ENCODE data around the gene PRIMA1.

The PRIMA1 gene

DNA sequence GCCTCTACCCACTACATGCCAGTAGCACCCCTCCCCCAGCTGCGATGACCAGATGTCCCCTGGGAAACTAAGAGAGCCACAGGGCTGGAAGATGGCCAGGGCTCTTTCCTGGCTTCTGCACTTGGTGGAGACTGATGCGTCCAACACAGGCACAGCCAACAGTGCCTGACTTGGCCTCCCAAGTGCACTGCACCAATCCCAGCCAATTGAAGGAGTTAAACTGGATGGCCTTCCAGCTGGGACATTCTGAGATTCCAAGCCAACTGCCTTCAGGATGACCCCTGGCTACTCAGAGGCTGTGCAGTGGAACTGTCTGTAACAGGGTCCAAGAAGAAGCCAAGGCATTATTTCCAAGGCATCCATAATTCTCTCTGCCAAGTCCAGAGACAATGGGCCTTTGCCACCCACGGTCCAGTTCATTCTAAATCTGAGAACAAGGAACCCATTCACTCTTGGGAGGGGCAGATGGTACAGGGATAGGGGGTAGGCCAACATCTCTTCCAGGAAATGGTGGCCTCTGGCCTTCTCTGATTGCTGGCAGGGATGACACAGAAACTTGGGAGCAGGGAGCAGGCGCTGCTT, 35.2 kb downstream of the PRIMA1 start:
- DNase-seq, result no peak

- no peak for DNase-seq
Observed at GRCh38 chr14:93751946-93752655, 36.2 kb downstream of the PRIMA1 start.

GRCh38 chr14:93749076-93749420, 39.2 kb downstream of the PRIMA1 start:
- no peak for DNase-seq

DNA sequence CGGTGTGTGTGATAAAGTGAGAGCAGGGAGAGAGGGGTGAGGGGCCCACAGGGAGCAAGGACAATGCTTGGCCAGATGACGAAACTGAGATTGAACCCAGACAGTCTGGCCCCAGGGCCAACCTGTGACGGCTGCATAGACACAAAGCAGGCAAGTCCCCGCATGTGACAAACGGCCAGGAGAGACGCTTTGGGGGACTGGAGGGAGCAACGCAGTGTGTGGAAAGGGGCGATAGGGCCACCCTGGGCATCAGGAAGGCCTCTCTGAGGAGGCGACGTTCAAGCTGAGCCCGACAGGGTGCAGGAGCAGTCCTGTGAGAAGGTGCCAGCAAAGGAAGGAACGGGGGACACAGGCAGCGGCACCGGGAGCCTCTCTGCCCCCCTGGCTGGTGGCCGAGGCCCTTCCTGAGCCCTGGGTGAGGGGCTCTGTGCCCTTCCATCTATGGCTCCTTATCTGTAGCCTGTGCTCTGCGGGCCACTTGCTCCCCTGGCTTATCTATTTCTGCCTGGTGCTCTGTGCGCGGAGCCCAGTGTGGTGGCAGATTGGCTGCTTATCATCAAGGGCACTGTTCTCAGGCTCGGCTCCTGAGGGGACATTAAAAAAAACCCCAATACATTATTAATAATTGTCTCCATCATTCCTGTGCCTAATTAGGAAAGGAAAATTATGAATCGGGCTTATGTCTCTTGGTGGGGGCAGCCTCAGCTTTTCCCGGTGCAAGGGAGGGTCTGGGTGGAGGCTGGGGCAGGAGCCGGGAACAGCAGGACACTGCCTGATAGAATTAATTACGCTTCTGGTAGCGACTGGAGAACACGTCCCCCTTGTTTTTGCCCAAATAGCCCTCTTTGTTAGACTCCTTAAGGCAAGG, 39.8 kb downstream of the PRIMA1 start:
- peak; percentile 78 for DNase-seq

GRCh38 chr14:93747560-93747959, 40.7 kb downstream of the PRIMA1 start:
- no peak for DNase-seq

DNA sequence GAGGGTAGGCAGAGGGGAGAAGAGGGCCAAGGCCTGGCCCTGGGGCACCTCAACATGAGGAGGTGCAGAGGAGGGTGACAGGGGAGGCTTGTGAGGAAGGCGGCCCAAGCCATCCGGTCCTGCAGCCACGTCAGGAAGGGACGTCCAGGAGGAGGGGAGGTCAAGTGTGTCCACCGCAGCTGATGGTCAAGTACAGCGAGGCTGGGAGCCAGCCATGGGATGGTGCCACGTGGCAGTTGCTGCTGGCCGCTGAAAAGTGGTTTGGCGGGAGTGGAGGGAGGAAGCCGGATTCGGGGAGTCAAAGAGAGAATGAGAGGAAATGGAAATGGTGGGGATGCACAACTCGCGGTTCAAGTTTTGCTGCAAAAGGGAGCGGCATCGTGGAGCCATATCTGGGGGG, 41.2 kb downstream of the PRIMA1 start:
- no peak for DNase-seq

DNA sequence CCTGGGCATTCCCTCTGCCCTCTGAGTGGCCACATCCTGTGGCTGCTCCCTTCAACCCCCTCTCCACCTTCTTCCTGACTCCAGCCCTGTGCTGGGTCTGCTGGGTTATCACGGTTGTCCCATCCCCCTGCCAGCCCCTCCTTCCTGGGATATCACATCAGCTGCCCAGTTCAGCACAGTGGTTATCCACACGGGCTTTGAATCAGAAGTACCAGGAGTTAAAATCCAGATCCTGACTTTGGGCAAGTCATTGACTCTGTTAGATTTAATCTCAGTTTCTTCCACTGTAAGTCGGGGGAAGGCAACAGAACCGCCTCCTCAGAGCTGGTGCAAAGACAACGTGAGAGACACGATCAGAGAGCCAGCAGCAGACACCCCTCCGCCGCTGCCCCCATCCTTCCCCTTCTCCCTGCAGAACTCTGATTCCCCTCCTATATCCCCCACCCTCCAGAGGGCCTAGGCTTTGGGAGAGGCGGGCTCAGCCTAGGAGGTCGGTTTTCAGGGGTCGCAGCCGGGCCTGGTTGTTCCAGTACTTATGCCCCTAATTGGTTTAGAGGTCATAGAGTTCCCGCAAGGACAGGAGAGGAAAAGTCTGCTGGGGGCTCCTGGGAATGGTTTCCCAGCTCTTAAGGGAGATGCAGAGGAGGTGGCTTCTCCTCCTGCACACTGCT, 42.5 kb downstream of the PRIMA1 start:
- no peak for DNase-seq

GRCh38 chr14:93744876-93745275, 43.4 kb downstream of the PRIMA1 start:
- DNase-seq, result no peak

DNA sequence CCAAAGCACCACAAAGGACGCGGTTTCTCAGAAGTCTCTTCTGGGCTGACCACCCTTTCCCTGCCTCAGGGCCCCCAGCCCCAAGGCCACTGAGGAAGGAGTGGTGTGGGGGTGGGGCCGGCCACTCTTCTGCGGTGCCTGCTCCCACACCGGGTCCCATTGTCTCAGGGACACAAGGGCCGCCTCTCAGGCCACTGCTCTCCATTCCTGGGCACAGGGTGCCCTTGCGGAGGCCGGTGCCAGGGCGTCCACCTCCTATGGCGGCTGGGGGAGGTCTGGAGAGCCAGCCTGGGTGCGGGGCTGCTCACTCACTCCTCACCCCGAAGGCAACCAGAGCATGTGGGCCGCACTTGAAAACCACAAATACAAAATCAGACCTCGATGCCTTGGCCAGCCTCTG, 44.1 kb downstream of the PRIMA1 start:
- no peak for DNase-seq

GRCh38 chr14:93743270-93744060, 44.8 kb downstream of the PRIMA1 start:
- DNase-seq, result no peak

- no peak for DNase-seq
Observed at GRCh38 chr14:93742761-93743160, 45.5 kb downstream of the PRIMA1 start.

GRCh38 chr14:93741556-93742230, 46.6 kb downstream of the PRIMA1 start:
- peak; percentile 52 for DNase-seq

- no peak for DNase-seq
Observed at GRCh38 chr14:93737634-93738033, 50.7 kb downstream of the PRIMA1 start.

DNA sequence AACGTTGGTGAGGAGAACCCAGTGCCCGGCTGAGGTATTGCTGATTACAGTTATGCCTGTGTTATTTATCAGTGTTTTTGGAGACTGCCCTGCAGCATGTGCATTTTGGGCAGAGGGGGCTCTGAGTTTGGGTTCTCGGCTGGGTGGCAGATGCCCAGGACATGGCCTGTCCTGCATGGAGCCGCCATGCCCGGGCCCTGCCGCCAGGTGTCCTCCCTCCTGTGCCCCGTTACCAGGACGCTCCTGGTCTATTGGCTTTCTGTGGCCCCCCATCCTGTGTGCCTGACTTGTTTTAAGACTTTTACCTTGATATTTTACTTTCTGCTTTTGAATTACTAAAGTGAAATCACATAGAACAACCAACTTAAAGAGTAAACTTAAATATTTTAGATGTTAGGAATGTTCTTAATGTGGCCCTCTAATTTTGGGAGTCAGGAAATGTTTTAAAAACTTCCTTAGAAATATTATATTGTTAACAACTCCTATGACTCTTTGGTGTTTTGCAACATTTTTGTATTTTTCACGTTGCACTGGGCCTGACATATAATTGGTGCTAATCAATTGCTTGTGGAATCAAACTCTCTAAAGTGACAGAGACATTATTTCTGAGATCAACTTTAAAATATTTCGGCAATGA, 51.8 kb downstream of the PRIMA1 start:
- no peak for DNase-seq

DNA sequence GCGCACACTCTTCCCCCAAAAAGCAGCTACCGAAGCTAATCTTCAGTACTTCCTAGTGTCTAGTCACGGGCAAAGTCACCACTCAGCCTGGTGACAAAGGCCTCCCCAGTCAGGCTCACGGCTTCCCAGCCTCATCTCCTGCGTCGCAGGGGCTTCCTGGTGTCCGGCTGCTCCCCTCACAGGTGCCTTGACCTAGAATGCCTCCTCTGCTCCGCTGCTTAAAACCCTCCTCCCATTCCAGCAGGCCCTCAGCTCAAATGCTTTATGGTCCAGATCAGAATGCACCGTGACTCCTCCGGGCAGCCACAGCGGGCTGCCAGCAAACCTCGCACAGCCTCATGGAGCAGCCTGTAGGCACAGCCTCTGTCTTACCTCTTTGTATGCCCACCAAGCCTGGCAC, 53.1 kb downstream of the PRIMA1 start:
- no peak for DNase-seq

- no peak for DNase-seq
Observed at GRCh38 chr14:93734086-93734822, 54.0 kb downstream of the PRIMA1 start.

DNA sequence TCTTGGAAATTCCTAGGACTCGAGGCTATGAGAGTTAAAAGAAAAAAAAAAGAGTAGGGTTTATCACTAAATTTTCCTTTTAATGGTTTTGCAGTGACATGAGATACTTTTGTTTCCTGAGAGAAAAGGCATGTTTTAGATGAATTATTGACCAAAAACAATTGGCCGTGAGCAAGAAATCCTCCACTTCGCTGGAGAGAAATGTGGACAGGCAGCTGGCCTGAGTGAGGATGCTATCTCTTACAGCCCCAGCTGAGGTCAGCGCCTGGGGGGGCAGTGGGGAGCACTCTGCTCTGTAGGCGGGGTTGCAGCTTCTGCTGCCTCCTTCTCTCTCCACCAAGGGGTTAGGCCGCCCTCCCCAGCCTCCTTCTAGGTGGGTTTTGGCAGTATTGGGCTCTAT, 54.7 kb downstream of the PRIMA1 start:
- peak; percentile 45 for DNase-seq

DNA sequence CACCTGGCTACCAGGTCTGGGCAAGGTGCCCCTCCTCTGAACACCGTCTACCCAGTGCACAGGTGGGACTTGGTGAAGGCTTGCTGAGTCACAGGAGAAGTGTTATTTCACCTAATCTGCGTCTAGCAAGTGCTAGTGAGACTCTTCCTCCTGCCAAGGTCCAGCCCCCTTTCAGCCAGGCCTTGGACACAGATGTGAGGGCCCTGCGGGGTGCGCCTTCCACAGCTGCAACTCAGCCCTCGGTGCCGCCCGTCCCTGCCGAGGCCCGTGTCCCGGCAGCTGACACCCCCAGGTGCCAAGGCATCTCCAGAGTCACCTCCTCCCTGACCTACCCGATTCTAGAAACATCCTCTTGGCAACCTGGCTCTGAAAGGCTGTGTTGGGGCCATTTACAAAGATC, 55.1 kb downstream of the PRIMA1 start:
- DNase-seq, result no peak

- DNase-seq, result no peak
Observed at GRCh38 chr14:93732524-93732923, 55.8 kb downstream of the PRIMA1 start.

DNA sequence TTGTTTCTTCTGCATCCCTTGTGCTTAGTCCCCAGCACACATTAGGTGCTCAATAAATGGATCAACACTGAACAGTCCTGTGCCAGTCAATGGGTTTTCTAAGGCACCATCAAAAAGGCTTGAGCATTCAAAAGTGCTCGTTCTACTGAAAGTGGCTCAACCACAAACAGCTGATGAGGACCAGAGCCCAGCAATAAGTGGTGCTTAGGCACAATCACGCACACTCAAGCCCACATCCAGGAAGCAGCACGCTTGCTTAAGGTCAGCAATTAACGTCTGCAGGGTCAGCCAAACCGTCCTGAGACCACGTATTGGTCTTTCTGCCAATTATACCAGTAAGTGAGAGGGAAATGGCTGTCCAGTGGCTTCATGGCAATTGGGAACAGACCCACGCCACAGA, 56.5 kb downstream of the PRIMA1 start:
- no peak for DNase-seq

- DNase-seq, result no peak
Observed at GRCh38 chr14:93729993-93730392, 58.3 kb downstream of the PRIMA1 start.
